HEK293T (cell line): ENCODE results near the gene DCTN5.

Source experiments
- BHLHE40 ChIP-seq: fragments of 450-650 bp; IDR thresholded peaks from 2 replicates; pipeline ENCODE4 v1.6.1; 2016; ENCODE audit warnings: mild to moderate bottlenecking, moderate library complexity, borderline replicate concordance
- ELF4 ChIP-seq: fragments of 450-650 bp; IDR thresholded peaks from 2 replicates; pipeline ENCODE4 v1.6.1; 2017; ENCODE audit warnings: antibody characterized with exemption
- FOXA1 ChIP-seq: fragments of 450-650 bp; IDR thresholded peaks from 2 replicates; pipeline ENCODE4 v1.6.1; 2016; ENCODE audit warnings: mild to moderate bottlenecking
- FOXK2 ChIP-seq: fragments of 450-650 bp; IDR thresholded peaks from 2 replicates; pipeline ENCODE4 v1.6.1; 2016; ENCODE audit warnings: mild to moderate bottlenecking
- FOXM1 ChIP-seq: fragments of 450-650 bp; IDR thresholded peaks from 2 replicates; pipeline ENCODE4 v1.6.1; 2017; ENCODE audit warnings: mild to moderate bottlenecking, borderline replicate concordance
- HDGF ChIP-seq: fragments of 450-650 bp; IDR thresholded peaks from 2 replicates; pipeline ENCODE4 v1.6.1; 2017; ENCODE audit warnings: antibody characterized with exemption, borderline replicate concordance
- L3MBTL2 ChIP-seq: fragments of 450-650 bp; conservative IDR thresholded peaks from 2 replicates; pipeline ENCODE4 v1.6.1; 2016; ENCODE audit warnings: mild to moderate bottlenecking
- PKNOX1 ChIP-seq: fragments of 450-650 bp; IDR thresholded peaks from 2 replicates; pipeline ENCODE4 v1.6.1; 2016
- SP1 ChIP-seq: fragments of 450-650 bp; IDR thresholded peaks from 2 replicates; pipeline ENCODE4 v1.6.1; 2017
- TARDBP ChIP-seq: fragments of 450-650 bp; IDR thresholded peaks from 2 replicates; pipeline ENCODE4 v1.6.1; 2016

DNA sequence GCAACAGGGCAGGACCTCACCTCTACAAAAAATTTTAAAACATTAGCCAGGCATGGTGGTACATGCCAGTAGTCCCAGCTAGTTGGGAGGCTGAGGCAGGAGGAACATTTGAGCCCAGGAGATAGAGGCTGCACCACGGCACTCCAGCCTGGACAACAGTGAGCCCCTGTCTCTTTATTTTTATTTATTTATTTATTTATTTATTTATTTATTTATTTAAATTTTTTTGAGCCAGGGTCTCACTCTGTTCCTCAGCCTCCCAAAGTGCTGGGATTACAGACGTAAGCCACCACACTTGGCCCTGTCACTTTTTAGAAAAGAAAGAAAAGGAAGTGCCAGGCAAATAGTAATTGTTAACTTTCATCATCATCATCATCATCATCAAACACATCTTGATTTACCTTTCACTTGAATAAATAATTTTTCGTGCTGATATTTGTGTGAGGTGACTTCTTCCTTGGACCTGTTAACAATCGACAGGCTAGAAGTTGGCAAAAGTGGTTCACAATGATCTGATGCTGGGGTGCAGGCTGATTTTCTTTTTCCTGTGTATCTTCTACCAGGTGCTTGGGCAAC, 6.7 kb upstream of the DCTN5 start:
- no peak for TF ChIP-seq FOXM1
- TF ChIP-seq BHLHE40, result no peak
- TF ChIP-seq FOXA1, result no peak
- TF ChIP-seq FOXK2, result no peak
- TF ChIP-seq L3MBTL2, result no peak
- no peak for TF ChIP-seq ELF4
- no peak for TF ChIP-seq TARDBP
- TF ChIP-seq PKNOX1, result no peak
- TF ChIP-seq SP1, result no peak
- no peak for TF ChIP-seq HDGF
